Transverse colon (tissue), 4 donors: ENCODE results near the gene ZHX3. TPM values are rescaled to one million over a fixed set of nuclear protein-coding genes. Genes with fewer than 3 reads are reported as not detected.

Source experiments
- DNase-seq: peaks from one replicate; pipeline ENCODE4 v3.0.0-alpha.2; 2019
- H3K27ac ChIP-seq, 4 donors: fragments of 200-600 bp; sonication (generic); 2 replicates each; pipeline ENCODE4 v1.5.1; 2016 to 2018; ENCODE audit warnings: inconsistent platforms in 4 of 4
- H3K27me3 ChIP-seq: fragments of 200-600 bp; sonication (generic); 2 replicates; pipeline ENCODE4 v1.5.1; 2017; ENCODE audit warnings: inconsistent platforms
- H3K36me3 ChIP-seq, 4 donors: fragments of 200-600 bp; sonication (generic); 2 replicates each; pipeline ENCODE4 v1.5.1; 2017 to 2019; ENCODE audit warnings: inconsistent platforms in 4 of 4
- H3K4me1 ChIP-seq, 4 donors: fragments of 200-600 bp; sonication (generic); 2 replicates each; pipeline ENCODE4 v1.5.1; 2017 to 2020; ENCODE audit warnings: inconsistent platforms in 4 of 4
- H3K4me3 ChIP-seq, 4 donors: fragments of 200-600 bp; sonication (generic); 1 replicate in 1 of 4; 2 replicates in 3 of 4; pipeline versions ENCODE4 v1.5.1 to v1.6.1; 2017 to 2019; ENCODE audit warnings: inconsistent platforms in 4 of 4
- H3K9me3 ChIP-seq, 2 donors: fragments of 200-600 bp; sonication (generic); 2 replicates each; pipeline ENCODE4 v1.5.1; 2017 to 2019; ENCODE audit warnings: inconsistent platforms in 2 of 2
- EP300 ChIP-seq: sonication (generic); formaldehyde crosslinking; IDR thresholded peaks from one replicate; pipeline ENCODE4 v1.6.1; 2017; ENCODE audit warnings: antibody characterized with exemption, low read depth
- POLR2A ChIP-seq: fragments of 450-650 bp; IDR thresholded peaks from one replicate; pipeline ENCODE4 v1.6.1; 2016; ENCODE audit warnings: antibody characterized with exemption, mild to moderate bottlenecking, moderate library complexity
- POLR2AphosphoS5 ChIP-seq, 3 donors: sonication (generic); formaldehyde crosslinking; IDR thresholded peaks; one replicate each; pipeline ENCODE4 v1.6.1; 2016; ENCODE audit warnings: antibody characterized with exemption in 3 of 3
- WGBS, 2 donors: methylation state at CpG; one replicate each; pipeline ENCODE4 v1.1.5; 2018; ENCODE audit warnings: low coverage in 1 of 2; 5-methylcytosine and 5-hydroxymethylcytosine counted together
- in situ Hi-C, 4 donors: fragments of 200-750 bp; cut with MboI; loops; one replicate each; pipeline versions ENCODE4 v1.15.0 to v1.15.1; 2017; ENCODE audit warnings: low sequenced_read_pairs in 3 of 4, low pct_ligation_motif_present in 1 of 4, low pct_unique_long_range_greater_than_20kb in 1 of 4
- intact Hi-C: fragments of 100-400 bp; cut with DNase I; formaldehyde crosslinking; loops from one replicate; pipeline ENCODE4 v1.15.1; 2023; ENCODE audit warnings: low total_unique reads
- total RNA-seq, 4 donors: library from RNA; depleted of rRNA; stranded (reverse); fragments of >200 nt; gene quantifications; one replicate each; pipeline ENCODE4 v1.1.0, GENCODE V29; 2016
- TF ChIP-seq, protein P1 (sequence below), 5 experiments: fragments of 200-600 bp in 3 of 5; fragments of 450-650 bp in 2 of 5; sonication (generic) in 3 of 5; IDR thresholded peaks; 1 replicate in 2 of 5; 2 replicates in 3 of 5; pipeline ENCODE4 v1.5.1; 2016 to 2017; ENCODE audit warnings: antibody characterized with exemption in 5 of 5, inconsistent platforms in 3 of 5, mild to moderate bottlenecking in 2 of 5, moderate library complexity in 1 of 5

The ZHX3 gene
- total RNA-seq, 4 donors from 2014 or later, result 22.7 to 34.8 (median 26.4) TPM

GRCh38 chr20:41320976-41321375 lies 3.4 kb upstream of the ZHX3 start:
- WGBS, 2 donors, result 78% methylated on average over 1 of the region's 1 CpG; no CpG with 5 or more reads in 1 of the 2 donors

DNA sequence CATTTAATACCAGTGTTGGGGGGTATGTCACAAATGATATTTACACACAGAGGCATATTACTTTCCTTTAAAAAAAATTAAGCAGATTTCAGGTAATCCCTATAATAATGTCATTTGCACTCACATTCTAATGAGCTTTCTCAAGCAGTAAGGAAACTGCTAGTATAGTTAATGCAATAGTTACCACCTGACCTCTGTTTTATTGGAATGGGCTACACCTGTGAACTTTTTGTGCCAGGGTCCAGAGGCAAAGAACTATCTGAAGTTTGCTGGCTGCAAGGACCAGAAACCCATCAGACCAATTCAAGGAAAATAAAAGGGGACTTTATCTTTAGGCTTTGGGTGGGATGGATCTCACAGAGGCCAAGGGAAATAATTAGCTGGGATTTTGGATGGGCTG lies 2.9 kb upstream of the ZHX3 start:
- DNase-seq, result no peak
- H3K4me3 ChIP-seq, result no peak overlapping the region
- H3K36me3 ChIP-seq, result no peaks in the 10 kb centered on the region
- H3K27ac ChIP-seq, result peak overlapping the region in 3 of 4 donors; percentile 74 to 78 (median 75)
- no peaks in the 10 kb centered on the region for H3K9me3 ChIP-seq
- TF ChIP-seq, protein P1, sequence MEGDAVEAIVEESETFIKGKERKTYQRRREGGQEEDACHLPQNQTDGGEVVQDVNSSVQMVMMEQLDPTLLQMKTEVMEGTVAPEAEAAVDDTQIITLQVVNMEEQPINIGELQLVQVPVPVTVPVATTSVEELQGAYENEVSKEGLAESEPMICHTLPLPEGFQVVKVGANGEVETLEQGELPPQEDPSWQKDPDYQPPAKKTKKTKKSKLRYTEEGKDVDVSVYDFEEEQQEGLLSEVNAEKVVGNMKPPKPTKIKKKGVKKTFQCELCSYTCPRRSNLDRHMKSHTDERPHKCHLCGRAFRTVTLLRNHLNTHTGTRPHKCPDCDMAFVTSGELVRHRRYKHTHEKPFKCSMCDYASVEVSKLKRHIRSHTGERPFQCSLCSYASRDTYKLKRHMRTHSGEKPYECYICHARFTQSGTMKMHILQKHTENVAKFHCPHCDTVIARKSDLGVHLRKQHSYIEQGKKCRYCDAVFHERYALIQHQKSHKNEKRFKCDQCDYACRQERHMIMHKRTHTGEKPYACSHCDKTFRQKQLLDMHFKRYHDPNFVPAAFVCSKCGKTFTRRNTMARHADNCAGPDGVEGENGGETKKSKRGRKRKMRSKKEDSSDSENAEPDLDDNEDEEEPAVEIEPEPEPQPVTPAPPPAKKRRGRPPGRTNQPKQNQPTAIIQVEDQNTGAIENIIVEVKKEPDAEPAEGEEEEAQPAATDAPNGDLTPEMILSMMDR (IDR thresholded peaks at IDR 0.05), result no peak
- no peak for TF ChIP-seq EP300
- no peak for TF ChIP-seq POLR2A
- TF ChIP-seq POLR2AphosphoS5 (IDR thresholded peaks at IDR 0.05), result no peak
- no peaks in the 10 kb centered on the region for H3K27me3 ChIP-seq
- intact Hi-C loops, result no loop called here
- in situ Hi-C loops, result no loop called here
- peaks cover 6 to 45% (median 31%) of the 10 kb centered on the region in 4 donors for H3K4me1 ChIP-seq

More at GRCh38 chr20:41320976-41321375, 3.4 kb upstream of the ZHX3 start:
- in situ Hi-C loops (no loop called here), intact Hi-C loops (no loop called here)
- no peaks in the 10 kb centered on the region for H3K9me3 ChIP-seq
- no peaks in the 10 kb centered on the region for H3K36me3 ChIP-seq
- no peaks in the 10 kb centered on the region for H3K27me3 ChIP-seq
- DNase-seq, result no peak
- peak overlapping the region; percentile 74 to 78 (median 76) for H3K27ac ChIP-seq
- H3K4me3 ChIP-seq, result no peak overlapping the region
- peaks cover 5 to 40% (median 31%) of the 10 kb centered on the region in 4 donors for H3K4me1 ChIP-seq
- TF ChIP-seq POLR2AphosphoS5 (IDR thresholded peaks at IDR 0.05) (no peak), EP300 (no peak), POLR2A (no peak)
- TF ChIP-seq, protein P1 (IDR thresholded peaks at IDR 0.05), result no peak

GRCh38 chr20:41318271-41318649 lies 729 bp upstream of the ZHX3 start:
- DNase-seq, result no peak
- Histone ChIP-seq H3K27ac (peak overlapping the region; percentile 83 to 92 (median 88)), H3K9me3 (no peaks in the 10 kb centered on the region), H3K36me3 (no peaks in the 10 kb centered on the region), H3K4me3 (peak overlapping the region in 2 of 4 donors; percentile 67 to 69), H3K27me3 (no peaks in the 10 kb centered on the region), H3K4me1 (peaks cover 6 to 50% (median 31%) of the 10 kb centered on the region in 4 donors)
- intact Hi-C loops, result loop anchor here (5.0 kb wide), 1 partner anchor 71 kb away; no protein-coding TSS in a partner anchor
- 31 to 44% methylated on average over 5 of the region's 5 CpGs for WGBS, 2 donors
- TF ChIP-seq, protein P1 (IDR thresholded peaks at IDR 0.05), result no peak
- no peak for TF ChIP-seq EP300
- TF ChIP-seq POLR2A, result no peak
- no peak for TF ChIP-seq POLR2AphosphoS5 (IDR thresholded peaks at IDR 0.05)
- in situ Hi-C loops, result no loop called here

- H3K4me1 ChIP-seq, result peaks cover 6 to 44% (median 24%) of the 10 kb centered on the region in 4 donors
- no peaks in the 10 kb centered on the region for H3K9me3 ChIP-seq
- WGBS, 2 donors, result 2 to 14% methylated on average over 1 to 30 of the region's 66 CpGs
- H3K4me3 ChIP-seq, result peak overlapping the region; percentile 31 to 69 (median 64)
- in situ Hi-C loops, result no loop called here
- peak overlapping the region; percentile 83 to 92 (median 88) for H3K27ac ChIP-seq
- DNase-seq, result peak; percentile 84
- H3K36me3 ChIP-seq, result no peaks in the 10 kb centered on the region
- intact Hi-C loops, result loop anchor here (5.0 kb wide), 1 partner anchor 70 kb away; no protein-coding TSS in a partner anchor
- peak in 2 of 3 donors; percentile 24 to 27 for TF ChIP-seq POLR2AphosphoS5 (IDR thresholded peaks at IDR 0.05)
- no peak for TF ChIP-seq POLR2A
- H3K27me3 ChIP-seq, result no peaks in the 10 kb centered on the region
These were observed 657 bp downstream of the ZHX3 start for GRCh38 chr20:41316602-41317545.
